Measurements from ENCODE around the gene IQCH. TPM values are rescaled to one million over a fixed set of nuclear protein-coding genes. Genes with fewer than 3 reads are reported as not detected.

Gene IQCH
- total and polyA plus RNA-seq, 9 donors = 0.54 to 10.0 (median 0.84) TPM

DNA sequence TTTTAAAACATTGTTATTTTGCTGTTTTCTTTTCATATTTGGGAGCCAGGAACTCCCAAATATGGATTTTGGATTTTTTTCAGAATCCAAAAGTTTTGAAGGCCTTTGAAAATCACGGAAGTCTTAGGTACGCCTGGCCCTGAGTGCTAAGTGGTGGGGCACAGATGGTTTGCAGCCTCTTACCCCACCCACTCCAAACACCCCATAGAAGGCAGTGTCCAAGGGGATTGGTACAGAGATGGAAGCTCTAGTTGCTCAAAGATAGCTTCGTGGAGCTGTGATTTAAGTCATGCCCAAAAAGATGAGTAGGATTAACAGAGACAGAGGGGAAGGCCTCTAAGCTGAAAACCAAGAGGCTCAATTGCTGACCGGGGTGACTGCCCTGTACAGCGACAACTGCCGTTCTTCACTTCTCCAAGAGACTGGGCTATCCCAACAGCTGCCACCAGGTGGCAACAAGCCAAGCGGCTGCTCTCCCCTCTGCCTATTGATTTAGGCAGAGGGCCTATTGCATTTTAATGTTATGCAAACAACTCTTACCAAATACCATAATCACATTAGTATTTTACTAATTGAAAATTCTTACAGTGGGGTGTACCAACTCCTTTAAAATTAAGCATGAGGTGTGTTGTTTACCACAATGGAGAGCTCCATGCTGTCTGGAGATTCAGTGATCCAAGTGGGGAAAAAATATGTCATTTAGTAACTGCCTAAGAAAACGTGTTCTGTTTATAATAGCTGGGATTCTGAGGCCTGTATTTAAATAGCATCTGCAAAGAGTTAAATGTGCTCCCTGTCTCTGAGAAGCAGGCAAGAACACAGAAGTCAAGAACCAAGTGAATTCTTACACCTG is 202.3 kb downstream of the IQCH start:
- TF ChIP-seq, protein P1, sequence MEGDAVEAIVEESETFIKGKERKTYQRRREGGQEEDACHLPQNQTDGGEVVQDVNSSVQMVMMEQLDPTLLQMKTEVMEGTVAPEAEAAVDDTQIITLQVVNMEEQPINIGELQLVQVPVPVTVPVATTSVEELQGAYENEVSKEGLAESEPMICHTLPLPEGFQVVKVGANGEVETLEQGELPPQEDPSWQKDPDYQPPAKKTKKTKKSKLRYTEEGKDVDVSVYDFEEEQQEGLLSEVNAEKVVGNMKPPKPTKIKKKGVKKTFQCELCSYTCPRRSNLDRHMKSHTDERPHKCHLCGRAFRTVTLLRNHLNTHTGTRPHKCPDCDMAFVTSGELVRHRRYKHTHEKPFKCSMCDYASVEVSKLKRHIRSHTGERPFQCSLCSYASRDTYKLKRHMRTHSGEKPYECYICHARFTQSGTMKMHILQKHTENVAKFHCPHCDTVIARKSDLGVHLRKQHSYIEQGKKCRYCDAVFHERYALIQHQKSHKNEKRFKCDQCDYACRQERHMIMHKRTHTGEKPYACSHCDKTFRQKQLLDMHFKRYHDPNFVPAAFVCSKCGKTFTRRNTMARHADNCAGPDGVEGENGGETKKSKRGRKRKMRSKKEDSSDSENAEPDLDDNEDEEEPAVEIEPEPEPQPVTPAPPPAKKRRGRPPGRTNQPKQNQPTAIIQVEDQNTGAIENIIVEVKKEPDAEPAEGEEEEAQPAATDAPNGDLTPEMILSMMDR (IDR thresholded peaks at IDR 0.05) = peak in 2 of 3 donors; percentile 22 to 51
- TF ChIP-seq EP300 (IDR thresholded peaks at IDR 0.05) (no peak), POLR2A (IDR thresholded peaks at IDR 0.05) (no peak)
- H3K4me1 ChIP-seq (ENCODE audit: insufficient read depth) = no peaks in the 10 kb centered on the region
- DNase-seq = peak; percentile 56 to 78 (median 72)
- H3K27ac ChIP-seq = no peak overlapping the region
- intact Hi-C loops (cut with DNase I) = loop anchor here in 3 of 4 donors (5.0 to 10.0 kb wide), 3 partner anchors 375 to 380 kb away; no protein-coding TSS in a partner anchor
- no peaks in the 10 kb centered on the region for H3K36me3 ChIP-seq
- no peaks in the 10 kb centered on the region for H3K27me3 ChIP-seq
- H3K9me3 ChIP-seq = no peaks in the 10 kb centered on the region
- 23 to 27% (median 25%) methylated on average over 8 of the region's 8 CpGs for WGBS, 3 donors
- H3K4me3 ChIP-seq = no peak overlapping the region

- TF ChIP-seq, protein P1 (IDR thresholded peaks at IDR 0.05) = no peak
- no peak for TF ChIP-seq POLR2A (IDR thresholded peaks at IDR 0.05)
- no peak for TF ChIP-seq EP300 (IDR thresholded peaks at IDR 0.05)
- Histone ChIP-seq H3K27ac (no peak overlapping the region), H3K4me3 (no peak overlapping the region), H3K9me3 (no peaks in the 10 kb centered on the region), H3K27me3 (no peaks in the 10 kb centered on the region), H3K4me1 (ENCODE audit: insufficient read depth) (no peaks in the 10 kb centered on the region), H3K36me3 (no peaks in the 10 kb centered on the region)
- WGBS, 3 donors = 86 to 93% (median 89%) methylated on average over 5 of the region's 5 CpGs
- no peak for DNase-seq
- intact Hi-C loops (cut with DNase I) = loop anchor here in 3 of 4 donors (5.0 to 10.0 kb wide), 3 partner anchors 374 to 379 kb away; no protein-coding TSS in a partner anchor
Measured at GRCh38 chr15:67458331-67459029, 203.9 kb downstream of the IQCH start.

- Histone ChIP-seq H3K36me3 (no peaks in the 10 kb centered on the region), H3K4me3 (no peak overlapping the region), H3K9me3 (no peaks in the 10 kb centered on the region), H3K27me3 (no peaks in the 10 kb centered on the region), H3K4me1 (ENCODE audit: insufficient read depth) (no peaks in the 10 kb centered on the region), H3K27ac (no peak overlapping the region)
- 76 to 86% (median 80%) methylated on average over 2 of the region's 2 CpGs for WGBS, 3 donors
- DNase-seq = no peak
- TF ChIP-seq, protein P1 (IDR thresholded peaks at IDR 0.05) = no peak
- TF ChIP-seq POLR2A (IDR thresholded peaks at IDR 0.05) = no peak
- TF ChIP-seq EP300 (IDR thresholded peaks at IDR 0.05) = no peak
- intact Hi-C loops (cut with DNase I) = no loop called here
Measured at GRCh38 chr15:67460521-67460920, 205.9 kb downstream of the IQCH start.

DNA sequence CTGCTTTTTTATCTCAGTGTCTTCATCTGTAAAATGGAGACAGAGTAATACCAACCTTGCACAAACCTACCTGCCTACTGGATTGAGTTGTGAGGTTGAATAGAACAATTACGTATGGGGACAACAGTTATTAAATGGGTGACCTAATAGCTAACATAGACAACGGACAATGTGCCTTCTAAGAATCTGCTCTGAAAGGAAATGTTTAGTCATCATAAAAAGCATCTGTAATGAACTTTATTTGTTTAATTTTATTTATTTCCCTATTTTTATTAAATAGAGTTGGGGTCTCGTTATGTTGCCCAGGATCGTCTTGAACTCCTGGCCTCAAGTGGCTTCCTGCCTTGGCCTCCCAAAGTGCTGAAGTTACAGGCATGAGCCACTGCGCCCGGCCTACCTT is 207.1 kb downstream of the IQCH start:
- Histone ChIP-seq H3K27me3 (no peaks in the 10 kb centered on the region), H3K4me3 (no peak overlapping the region), H3K36me3 (no peaks in the 10 kb centered on the region), H3K27ac (no peak overlapping the region), H3K4me1 (ENCODE audit: insufficient read depth) (no peaks in the 10 kb centered on the region), H3K9me3 (no peaks in the 10 kb centered on the region)
- intact Hi-C loops (cut with DNase I) = no loop called here
- 94 to 96% (median 95%) methylated on average over 6 of the region's 6 CpGs for WGBS, 3 donors
- TF ChIP-seq POLR2A (IDR thresholded peaks at IDR 0.05) (no peak), EP300 (IDR thresholded peaks at IDR 0.05) (no peak)
- TF ChIP-seq, protein P1 (IDR thresholded peaks at IDR 0.05) = no peak
- DNase-seq = no peak
